Stimulated activated CD4-positive, alpha-beta T cell treated with anti-CD3 and anti-CD28 coated beads, TNF-alpha, amount 100 ng/mL, for 4 hours (primary cell): Measurements from ENCODE around the gene CEP135.
A peak's percentile ranks its signal among the peaks of the same experiment; 100 is the strongest.
"Not testable (repeated sequence)": the region's sequence is repeated elsewhere in the genome, so short reads cannot be mapped to it uniquely, and the experiment has no call there.

ENCODE experiments used
- DNase-seq, 3 experiments: peaks; one replicate each; pipeline ENCODE4 v3.0.0-alpha.2; 2020; ENCODE audit warnings: low read depth in 3 of 3

CEP135 gene

DNA sequence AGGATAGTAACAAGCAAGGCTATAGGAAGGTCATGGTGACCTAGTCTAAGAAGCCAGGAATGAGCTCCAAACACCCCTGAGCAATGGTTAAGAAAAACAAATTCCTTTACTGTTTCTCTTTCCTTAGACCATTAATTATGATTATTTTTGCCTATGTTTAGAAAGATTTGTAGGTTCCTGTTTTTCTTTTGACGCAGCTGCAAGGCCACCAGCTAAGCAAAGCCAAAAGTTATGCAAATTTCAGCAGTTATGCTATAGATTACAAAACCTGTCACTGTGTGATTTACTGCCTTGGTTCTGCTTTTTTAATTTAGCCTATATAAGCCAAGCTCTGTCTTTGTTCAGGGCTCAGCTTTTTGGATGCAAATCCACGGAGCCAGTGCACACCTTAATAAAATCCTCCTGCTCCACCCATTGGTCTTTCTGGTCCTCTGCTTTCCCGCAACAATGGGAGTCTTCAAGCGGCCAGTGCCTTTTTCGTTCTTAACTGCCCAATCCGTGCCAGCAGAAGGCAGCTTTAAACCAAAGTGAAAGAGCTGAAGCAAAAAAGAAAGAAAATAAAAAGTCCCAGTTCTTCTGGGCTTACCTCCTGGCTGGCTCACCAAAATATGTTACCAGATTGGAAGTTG is 1.4 kb upstream of the CEP135 start:
- DNase-seq: no peak

- peak in 1 of 3 experiments; percentile 35 for DNase-seq
Measured at GRCh38 chr4:55947912-55948725, 626 bp upstream of the CEP135 start.

- no peak for DNase-seq
Measured at GRCh38 chr4:55949482-55949802, 697 bp downstream of the CEP135 start.

DNA sequence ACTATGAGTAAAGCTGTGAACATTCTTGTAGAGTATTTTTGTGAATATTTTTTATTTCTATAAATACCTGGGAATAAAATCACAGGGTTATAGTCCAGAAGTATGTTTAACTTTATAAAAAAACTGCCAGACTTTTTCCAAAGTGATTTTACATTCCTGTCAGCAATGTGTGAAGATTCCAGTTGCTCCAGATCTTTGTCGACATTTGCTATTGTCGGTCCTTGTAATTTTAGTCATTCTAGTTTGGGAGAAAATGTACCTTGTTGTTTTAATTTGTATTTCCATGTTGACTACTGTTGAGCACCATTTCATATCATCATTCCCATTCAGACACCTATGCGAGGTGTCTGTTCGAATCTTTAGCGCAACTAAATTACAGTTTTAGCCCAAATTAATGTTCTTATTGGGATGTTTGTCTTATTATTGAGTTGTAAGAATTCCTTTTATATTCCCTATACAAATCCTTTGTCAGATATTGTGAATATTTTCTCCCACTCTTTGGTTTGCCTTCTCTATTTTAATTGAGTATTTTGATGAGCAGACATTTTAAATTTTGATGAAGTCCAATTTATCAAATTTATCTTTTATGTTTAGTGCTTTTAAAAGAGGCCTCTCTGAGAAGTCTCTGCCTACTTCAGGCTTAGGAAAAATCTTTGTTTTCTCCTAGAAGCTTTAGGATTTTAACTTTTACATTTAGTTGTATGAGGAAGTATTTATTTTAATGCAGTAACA is 2.6 kb downstream of the CEP135 start:
- DNase-seq: no peak

- no peak for DNase-seq
Measured at GRCh38 chr4:55955710-55956109, 7.0 kb downstream of the CEP135 start.

GRCh38 chr4:55959655-55960054 is 10.9 kb downstream of the CEP135 start:
- no peak for DNase-seq

GRCh38 chr4:55964046-55964445 is 15.3 kb downstream of the CEP135 start:
- no peak for DNase-seq

- no peak for DNase-seq
Measured at GRCh38 chr4:55965585-55965984, 16.8 kb downstream of the CEP135 start.

- not testable (repeated sequence) for DNase-seq
Measured at GRCh38 chr4:55966324-55966723, 17.6 kb downstream of the CEP135 start.

GRCh38 chr4:55967376-55967775 is 18.6 kb downstream of the CEP135 start:
- DNase-seq: no peak

DNA sequence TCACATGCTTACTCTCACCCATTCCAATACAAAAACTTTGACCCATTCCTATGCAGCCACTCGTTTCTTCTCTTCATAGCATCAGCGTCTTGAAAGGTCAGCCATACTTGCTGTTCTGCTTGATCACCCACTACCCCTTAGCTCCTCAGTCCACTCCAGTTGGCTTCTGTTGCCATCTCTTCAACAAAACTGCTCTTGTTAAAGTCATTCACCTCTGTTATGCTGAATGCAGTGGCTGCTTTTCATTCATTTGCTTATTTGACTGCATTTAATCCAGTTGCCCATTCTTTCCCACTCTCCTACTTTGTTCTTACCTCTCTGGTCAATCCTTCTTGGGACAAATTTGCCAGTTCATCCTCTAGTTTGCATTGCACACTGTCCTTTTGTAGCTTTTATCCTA is 24.9 kb downstream of the CEP135 start:
- DNase-seq: no peak

DNA sequence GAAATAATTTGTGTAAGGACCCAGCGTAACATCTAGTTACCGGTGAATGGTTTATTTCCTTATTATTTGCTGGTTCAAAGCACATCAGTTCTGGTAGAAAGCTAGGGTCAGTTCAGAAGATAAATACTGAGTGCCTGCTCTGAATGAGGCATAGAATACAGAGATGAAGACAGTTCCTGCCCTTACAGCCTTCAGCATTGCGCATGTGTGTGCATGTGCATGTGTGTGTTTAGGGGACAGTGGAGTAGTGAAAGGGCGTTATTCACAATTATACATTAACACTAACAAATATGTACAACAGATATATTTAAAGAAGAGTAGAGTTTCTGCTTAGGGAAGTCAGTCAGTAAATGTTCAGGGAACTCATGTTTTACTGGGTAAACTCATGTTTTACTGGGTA is 29.1 kb downstream of the CEP135 start:
- DNase-seq: no peak

DNA sequence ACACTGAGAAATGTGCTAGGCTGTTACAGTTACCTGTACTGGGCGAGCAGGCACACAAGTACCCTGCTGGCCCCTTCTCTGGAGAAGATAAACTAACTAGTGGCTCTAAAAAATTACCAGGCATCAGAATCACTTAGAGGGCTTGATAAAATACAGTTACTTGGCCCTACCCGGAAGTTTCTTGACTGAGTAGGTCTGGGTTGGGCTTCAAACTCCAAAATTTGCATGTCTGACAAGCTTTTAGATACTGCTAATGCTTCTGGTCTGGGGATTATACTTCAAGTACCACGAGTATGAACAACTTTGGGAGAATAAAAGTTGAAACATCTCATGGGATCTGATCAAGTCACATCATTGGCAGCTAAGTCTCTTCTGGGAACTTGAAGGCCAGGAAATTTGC is 30.8 kb downstream of the CEP135 start:
- no peak for DNase-seq

- DNase-seq: no peak
Measured at GRCh38 chr4:55980725-55981124, 32.0 kb downstream of the CEP135 start.

- DNase-seq: no peak
Measured at GRCh38 chr4:55982976-55983375, 34.2 kb downstream of the CEP135 start.

DNA sequence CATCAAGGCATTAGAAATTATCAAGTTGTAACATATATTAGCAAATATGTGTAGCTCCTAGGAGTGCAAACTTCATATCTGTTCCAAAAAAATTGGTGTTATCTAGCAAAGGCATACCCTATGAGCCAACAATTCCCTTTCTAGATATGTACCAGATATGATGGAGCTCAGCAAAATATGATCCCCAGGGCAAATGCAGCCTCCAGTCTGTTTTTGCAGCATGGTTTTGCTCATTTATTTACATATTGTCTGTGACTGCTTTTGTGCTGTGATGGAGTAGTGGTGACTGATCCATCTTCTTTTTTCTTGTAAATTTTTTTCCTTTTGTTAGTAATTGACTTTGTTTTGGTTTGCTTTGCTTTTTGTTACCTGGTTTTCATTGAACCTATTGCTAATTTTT is 41.0 kb downstream of the CEP135 start:
- DNase-seq: no peak

GRCh38 chr4:55993994-55994663 is 45.4 kb downstream of the CEP135 start:
- no peak for DNase-seq

DNA sequence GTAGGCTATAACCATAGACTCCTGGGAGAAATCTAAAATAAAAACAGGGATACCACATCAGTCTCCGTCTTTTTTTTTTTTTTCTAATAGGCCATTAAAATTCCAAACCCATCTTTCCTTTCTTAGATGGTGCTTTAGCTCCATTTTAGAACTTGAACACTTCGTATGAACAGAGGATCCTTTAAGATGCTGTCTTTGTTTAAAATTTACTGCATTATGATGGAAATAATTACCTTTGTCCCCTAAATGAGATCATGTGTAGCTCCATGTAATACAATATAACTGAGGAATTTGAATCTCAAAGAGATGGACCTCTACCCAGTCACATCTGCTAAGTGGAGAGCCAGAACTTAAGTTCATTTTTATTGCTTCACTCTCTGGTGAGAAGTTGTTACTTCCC is 47.9 kb downstream of the CEP135 start:
- no peak for DNase-seq

DNA sequence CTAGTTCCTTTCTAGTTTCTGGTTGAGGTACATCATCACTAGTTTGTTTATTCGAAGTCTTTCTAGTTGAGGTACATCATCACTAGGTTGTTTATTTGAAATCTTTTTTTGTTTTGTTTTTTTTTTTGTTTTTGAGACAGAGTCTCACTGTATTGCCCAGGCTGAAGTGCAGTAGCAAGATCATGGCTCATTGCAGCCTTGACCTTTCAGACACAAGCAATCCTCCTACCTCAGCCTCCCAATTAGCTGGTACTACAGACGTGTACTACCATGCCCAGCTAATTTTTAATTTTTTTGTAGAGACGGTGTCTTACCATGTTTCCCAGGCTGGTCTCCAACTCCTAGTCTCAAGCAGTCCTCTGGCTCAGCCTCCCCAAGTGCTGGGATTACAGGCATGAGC is 54.9 kb downstream of the CEP135 start:
- no peak for DNase-seq

DNA sequence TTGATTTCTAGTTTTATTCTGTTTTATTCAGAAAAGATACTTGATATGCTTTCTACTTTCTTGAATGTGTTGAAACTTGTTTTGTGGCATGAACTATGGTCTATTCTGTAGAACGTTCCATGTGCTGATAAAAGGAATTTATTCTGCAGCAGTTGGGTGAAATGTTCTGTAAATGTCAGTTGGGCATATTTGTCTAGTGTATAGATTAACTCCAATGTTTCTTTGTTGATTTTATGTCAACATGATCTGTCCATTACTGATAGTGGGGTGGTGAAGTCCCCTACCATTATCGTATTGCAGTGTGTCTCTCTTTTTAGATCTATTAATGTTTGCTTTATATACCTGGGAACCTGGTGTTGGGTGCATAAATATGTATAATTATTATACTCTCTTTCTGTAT is 55.5 kb downstream of the CEP135 start:
- no peak for DNase-seq

DNA sequence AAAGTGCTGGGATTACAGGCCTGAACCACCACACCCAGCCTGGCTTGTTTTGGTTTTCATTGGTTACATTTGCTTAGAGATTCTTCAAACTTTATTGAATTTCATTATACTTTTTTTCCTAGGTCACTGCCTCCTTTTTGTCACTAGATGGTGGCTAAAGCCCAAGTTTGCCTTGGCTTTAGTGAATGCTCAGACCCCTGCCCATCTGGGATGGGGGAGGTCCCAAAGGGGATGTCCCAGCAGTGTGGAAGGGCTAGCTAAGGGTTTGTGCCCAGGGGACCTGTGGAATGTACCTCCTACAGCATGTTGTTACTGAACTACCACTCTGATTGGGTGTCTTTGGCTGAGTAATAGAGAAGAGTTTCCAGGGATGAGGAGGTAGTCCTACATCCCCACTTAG is 58.4 kb downstream of the CEP135 start:
- no peak for DNase-seq

- no peak for DNase-seq
Measured at GRCh38 chr4:56008206-56008605, 59.5 kb downstream of the CEP135 start.
